KOPT-K1 (cell line): ENCODE results near the gene GRK1.

Source experiments
- H3K27ac ChIP-seq: fragments of 200-600 bp; sonication (generic); 2 replicates; pipeline ENCODE4 v1.5.1; 2016; ENCODE audit warnings: antibody characterized with exemption, mild to moderate bottlenecking, low read depth, low read length; ENCODE audit not compliant: poor library complexity, severe bottlenecking
- H3K36me3 ChIP-seq: fragments of 200-600 bp; sonication (generic); 2 replicates; pipeline ENCODE4 v1.5.1; 2017; ENCODE audit warnings: antibody characterized with exemption, mild to moderate bottlenecking, low read length, moderate library complexity; ENCODE audit not compliant: insufficient read depth
- H3K9me3 ChIP-seq: fragments of 200-600 bp; sonication (generic); 2 replicates; pipeline ENCODE4 v1.5.1; 2017; ENCODE audit warnings: antibody characterized with exemption, low read length, mild to moderate bottlenecking; ENCODE audit not compliant: insufficient read depth, poor library complexity, severe bottlenecking

GRK1 gene

GRCh38 chr13:113754691-113755090 is 87.7 kb downstream of the GRK1 start:
- Histone ChIP-seq H3K9me3 (peaks cover 14% of the 10 kb centered on the region), H3K27ac (no peak overlapping the region), H3K36me3 (no peaks in the 10 kb centered on the region)

GRCh38 chr13:113756441-113757097 is 89.5 kb downstream of the GRK1 start:
- Histone ChIP-seq H3K9me3 (peaks cover 3% of the 10 kb centered on the region), H3K36me3 (no peaks in the 10 kb centered on the region), H3K27ac (no peak overlapping the region)

GRCh38 chr13:113758651-113759524 is 91.9 kb downstream of the GRK1 start, which contains the start of gene TMEM255B:
TMEM255B (plus strand) TSS chr13:113759226; CDS start chr13:113759270, 44 bp downstream.
- H3K36me3 ChIP-seq, result no peaks in the 10 kb centered on the region
- H3K9me3 ChIP-seq, result no peaks in the 10 kb centered on the region
- no peak within 1 kb of the TSS for H3K27ac ChIP-seq

- Histone ChIP-seq H3K27ac (no peak overlapping the region), H3K36me3 (no peaks in the 10 kb centered on the region), H3K9me3 (no peaks in the 10 kb centered on the region)
Measured at GRCh38 chr13:113759525-113760137, 92.6 kb downstream of the GRK1 start.

GRCh38 chr13:113761136-113761535 is 94.1 kb downstream of the GRK1 start:
- Histone ChIP-seq H3K36me3 (no peaks in the 10 kb centered on the region), H3K27ac (no peak overlapping the region), H3K9me3 (no peaks in the 10 kb centered on the region)

- H3K27ac ChIP-seq, result no peak overlapping the region
- no peaks in the 10 kb centered on the region for H3K36me3 ChIP-seq
- H3K9me3 ChIP-seq, result no peaks in the 10 kb centered on the region
Measured at GRCh38 chr13:113762075-113762474, 95.1 kb downstream of the GRK1 start.

- Histone ChIP-seq H3K27ac (no peak overlapping the region), H3K36me3 (no peaks in the 10 kb centered on the region), H3K9me3 (no peaks in the 10 kb centered on the region)
Measured at GRCh38 chr13:113762538-113762937, 95.5 kb downstream of the GRK1 start.

- Histone ChIP-seq H3K9me3 (no peaks in the 10 kb centered on the region), H3K36me3 (no peaks in the 10 kb centered on the region), H3K27ac (no peak overlapping the region)
Measured at GRCh38 chr13:113763254-113763653, 96.2 kb downstream of the GRK1 start.

GRCh38 chr13:113763961-113764792 is 97.2 kb downstream of the GRK1 start:
- Histone ChIP-seq H3K27ac (no peak overlapping the region), H3K9me3 (no peaks in the 10 kb centered on the region), H3K36me3 (no peaks in the 10 kb centered on the region)

GRCh38 chr13:113764793-113765563 is 98.0 kb downstream of the GRK1 start:
- H3K9me3 ChIP-seq, result no peaks in the 10 kb centered on the region
- no peaks in the 10 kb centered on the region for H3K36me3 ChIP-seq
- no peak overlapping the region for H3K27ac ChIP-seq

GRCh38 chr13:113765564-113765910 is 98.5 kb downstream of the GRK1 start:
- Histone ChIP-seq H3K27ac (no peak overlapping the region), H3K36me3 (no peaks in the 10 kb centered on the region)

GRCh38 chr13:113766035-113766800 is 99.2 kb downstream of the GRK1 start:
- Histone ChIP-seq H3K27ac (no peak overlapping the region), H3K9me3 (no peaks in the 10 kb centered on the region), H3K36me3 (no peaks in the 10 kb centered on the region)

More at GRCh38 chr13:113765564-113765910, 98.5 kb downstream of the GRK1 start:
- H3K9me3 ChIP-seq, result no peaks in the 10 kb centered on the region

- no peaks in the 10 kb centered on the region for H3K36me3 ChIP-seq
- no peak overlapping the region for H3K27ac ChIP-seq
- H3K9me3 ChIP-seq, result no peaks in the 10 kb centered on the region
Measured at GRCh38 chr13:113767366-113767765, 100.3 kb downstream of the GRK1 start.
